HCT116 (cell line): ENCODE measurements around the gene NOX3. TPM values are rescaled to one million over a fixed set of nuclear protein-coding genes. Genes with fewer than 3 reads are reported as not detected.

Source experiments
- ATAC-seq: fragments of 200-7000 bp; cut with Tn5 transposase; 2 replicates; pipeline ENCODE4 v1.9.1; 2020; ENCODE audit warnings: mild to moderate bottlenecking, moderate library complexity
- BruUV-seq: library from RNA; stranded (reverse); fragments of 400-500 nt; replicated peaks from 2 replicates; lab custom pipeline; 2021; lab: Mats Ljungman, UMichigan
- CTCF ChIA-PET: fragments of 300-600 bp; sonication (Branson Sonifier 250); formaldehyde crosslinking; loops from one replicate; lab custom pipeline; 2021; ENCODE audit warnings: antibody characterized with exemption; lab: Charles Lee
- POLR2A ChIA-PET: fragments of 300-600, 350-600 bp; sonication (Branson Sonifier 250); formaldehyde crosslinking; loops from one replicate; lab custom pipeline; 2021; ENCODE audit warnings: antibody characterized with exemption; lab: Charles Lee
- RAD21 ChIA-PET, 2 experiments: fragments of 300-600 bp; sonication (Branson Sonifier 250); formaldehyde crosslinking; loops; one replicate each; lab custom pipeline; 2023; ENCODE audit warnings: low total read pairs in 2 of 2; ENCODE audit not compliant: uncharacterized antibody in 2 of 2, unreplicated experiment in 2 of 2, low non-redundant PET in 1 of 2; lab: Charles Lee
- DNase-seq: peaks from one replicate; pipeline ENCODE4 v3.0.0-alpha.2; 2010; ENCODE audit warnings: low read depth, low spot score
- H2AFZ ChIP-seq: fragments of 200-600 bp; shearing (Covaris generic), sonication (generic); 2 replicates; pipeline ENCODE4 v1.6.1; 2017; ENCODE audit warnings: low read depth, mixed run types, mixed read lengths, antibody characterized with exemption, low read length; ENCODE audit not compliant: poor library complexity, severe bottlenecking
- H3K27ac ChIP-seq: 2 replicates; pipeline ENCODE4 v1.5.1; 2012; ENCODE audit warnings: low read depth, low read length
- H3K27me3 ChIP-seq: fragments of 200-600 bp; sonication (generic); 2 replicates; pipeline ENCODE4 v1.6.1; 2016; ENCODE audit warnings: mixed run types, low read length, mixed read lengths; ENCODE audit not compliant: insufficient read depth
- H3K36me3 ChIP-seq, 2 experiments: fragments of 200-500 bp in 1 of 2; fragments of 200-600 bp in 1 of 2; sonication (Bioruptor generic) in 1 of 2; sonication (generic) in 1 of 2; 2 replicates each; pipeline versions ENCODE4 v1.5.1 to v1.6.1; 2014 to 2016; ENCODE audit warnings: low read length in 2 of 2, inconsistent platforms in 1 of 2, mixed read lengths in 1 of 2, mixed run types in 1 of 2; ENCODE audit not compliant: insufficient read depth in 2 of 2, control insufficient read depth in 1 of 2
- H3K4me1 ChIP-seq, 2 experiments: fragments of 200-600 bp in 1 of 2; sonication (generic) in 1 of 2; 2 replicates each; pipeline versions ENCODE4 v1.5.1 to v1.6.1; 2012 to 2017; ENCODE audit warnings: low read length in 2 of 2, inconsistent platforms in 1 of 2, mild to moderate bottlenecking in 1 of 2, mixed read lengths in 1 of 2, mixed run types in 1 of 2, moderate library complexity in 1 of 2; ENCODE audit not compliant: insufficient read depth in 2 of 2, control insufficient read depth in 1 of 2
- H3K4me2 ChIP-seq: fragments of 200-600 bp; sonication (generic); 2 replicates; pipeline ENCODE4 v1.6.1; 2017; ENCODE audit warnings: mixed run types, low read length, mixed read lengths
- H3K4me3 ChIP-seq, 2 experiments: fragments of 200-600 bp in 1 of 2; sonication (generic) in 1 of 2; replicated peaks in 1 of 2; 2 replicates each; pipeline ENCODE4 v1.5.1; 2011 to 2016; ENCODE audit warnings: low read length in 2 of 2, control low read depth in 1 of 2, low read depth in 1 of 2, mild to moderate bottlenecking in 1 of 2, mixed read lengths in 1 of 2, mixed run types in 1 of 2
- H3K79me2 ChIP-seq: fragments of 200-600 bp; sonication (generic); 2 replicates; pipeline ENCODE4 v1.6.1; 2017; ENCODE audit warnings: mild to moderate bottlenecking, mixed run types, low read length, moderate library complexity, mixed read lengths; ENCODE audit not compliant: insufficient read depth
- H3K9ac ChIP-seq: fragments of 200-600 bp; sonication (generic); 2 replicates; pipeline ENCODE4 v1.6.1; 2016; ENCODE audit warnings: low read length, mixed read lengths
- H3K9me2 ChIP-seq: fragments of 200-600 bp; sonication (generic), shearing (Covaris generic); 2 replicates; pipeline ENCODE4 v1.6.1; 2017; ENCODE audit warnings: mixed run types, mild to moderate bottlenecking, moderate library complexity; ENCODE audit not compliant: insufficient read depth
- H3K9me3 ChIP-seq, 2 experiments: fragments of 200-500 bp in 1 of 2; fragments of 200-600 bp in 1 of 2; sonication (Bioruptor generic) in 1 of 2; sonication (generic) in 1 of 2; 2 replicates each; pipeline ENCODE4 v1.6.1; 2014 to 2017; ENCODE audit warnings: low read length in 2 of 2, mixed read lengths in 2 of 2, inconsistent platforms in 1 of 2, low read depth in 1 of 2, mild to moderate bottlenecking in 1 of 2, mixed run types in 1 of 2, moderate library complexity in 1 of 2; ENCODE audit not compliant: control insufficient read depth in 1 of 2, insufficient read depth in 1 of 2
- H4K20me1 ChIP-seq: fragments of 200-600 bp; sonication (generic), shearing (Covaris generic); 2 replicates; pipeline ENCODE4 v1.6.1; 2017; ENCODE audit warnings: mixed run types, mild to moderate bottlenecking, moderate library complexity; ENCODE audit not compliant: insufficient read depth
- CTCF ChIP-seq, 3 experiments: fragments of 200-600 bp in 1 of 3; sonication (generic) in 1 of 3; IDR thresholded peaks in 2 of 3; conservative IDR thresholded peaks in 1 of 3; 2 replicates each; pipeline ENCODE4 v1.5.1; 2012 to 2017; ENCODE audit warnings: low read depth in 2 of 3, low read length in 2 of 3, antibody characterized with exemption in 1 of 3, borderline replicate concordance in 1 of 3, control low read depth in 1 of 3, mild to moderate bottlenecking in 1 of 3, mixed read lengths in 1 of 3, mixed run types in 1 of 3, moderate library complexity in 1 of 3; ENCODE audit not compliant: insufficient read depth in 1 of 3
- EGR1 ChIP-seq: IDR thresholded peaks from 2 replicates; pipeline ENCODE4 v1.6.1; 2012; ENCODE audit warnings: low read depth
- JUND ChIP-seq: IDR thresholded peaks from 2 replicates; pipeline ENCODE4 v1.6.1; 2012
- MAX ChIP-seq: IDR thresholded peaks from 2 replicates; pipeline ENCODE4 v1.6.1; 2012
- RAD21 ChIP-seq: IDR thresholded peaks from 2 replicates; pipeline ENCODE4 v1.6.1; 2012; ENCODE audit warnings: low read depth, mild to moderate bottlenecking
- REST ChIP-seq: IDR thresholded peaks from 2 replicates; pipeline ENCODE4 v1.6.1; 2012; ENCODE audit warnings: low read depth
- SP1 ChIP-seq: IDR thresholded peaks from 2 replicates; pipeline ENCODE4 v1.6.1; 2012; ENCODE audit warnings: low read depth
- TCF7L2 ChIP-seq: IDR thresholded peaks from 2 replicates; pipeline ENCODE4 v1.7.0; 2011; ENCODE audit warnings: borderline replicate concordance, inconsistent platforms; ENCODE audit not compliant: insufficient read depth, insufficient read length; ENCODE audit errors: extremely low read depth
- YY1 ChIP-seq: IDR thresholded peaks from 2 replicates; pipeline ENCODE4 v1.6.1; 2011; ENCODE audit warnings: low read length, low read depth, moderate library complexity, mild to moderate bottlenecking; ENCODE audit not compliant: insufficient replicate concordance; ENCODE audit errors: extremely low read depth
- ZBTB33 ChIP-seq: IDR thresholded peaks from 2 replicates; pipeline ENCODE4 v1.6.1; 2011; ENCODE audit warnings: mild to moderate bottlenecking, low read length, moderate library complexity; ENCODE audit not compliant: insufficient replicate concordance; ENCODE audit errors: extremely low read depth
- intact Hi-C: fragments of 100-400 bp; cut with micrococcal nuclease; formaldehyde crosslinking; loops from 2 replicates; pipeline ENCODE4 v1.10.0; 2022
- total RNA-seq: library from RNA; stranded (reverse); gene quantifications from one replicate; pipeline ENCODE4 v1.2.1, GENCODE V29; 2021; ENCODE audit not compliant: unreplicated experiment

NOX3 gene
- total RNA-seq, 1 experiment from 2014 or later: not detected

GRCh38 chr6:155440398-155441111 lies 15.1 kb downstream of the NOX3 start:
- Histone ChIP-seq H3K9me3 (no peaks in the 10 kb centered on the region), H3K27me3 (no peaks in the 10 kb centered on the region), H3K4me3 (no peak overlapping the region), H3K79me2 (no peaks in the 10 kb centered on the region), H4K20me1 (no peaks in the 10 kb centered on the region), H3K9ac (no peak overlapping the region), H3K36me3 (no peaks in the 10 kb centered on the region), H3K4me1 (peaks cover 0 to 8% of the 10 kb centered on the region in 2 experiments; a peak in 2 of 4 replicates), H3K27ac (no peak overlapping the region), H3K9me2 (no peaks in the 10 kb centered on the region), H3K4me2 (no peak overlapping the region), H2AFZ (no peak overlapping the region)
- intact Hi-C loops: no loop called here
- POLR2A ChIA-PET: no interaction called here
- no peak for DNase-seq
- no TSS peak for BruUV-seq
- CTCF ChIA-PET: no interaction called here
- TF ChIP-seq JUND (no peak), RAD21 (no peak), YY1 (no peak)
- no peak for ATAC-seq
- RAD21 ChIA-PET: no interaction called here

GRCh38 chr6:155439376-155439775 lies 16.3 kb downstream of the NOX3 start:
- Histone ChIP-seq H3K4me3 (no peak overlapping the region), H3K9ac (no peak overlapping the region), H3K27ac (no peak overlapping the region), H3K27me3 (no peaks in the 10 kb centered on the region), H2AFZ (no peak overlapping the region), H3K4me2 (no peak overlapping the region), H3K36me3 (no peaks in the 10 kb centered on the region), H3K9me3 (no peaks in the 10 kb centered on the region), H4K20me1 (no peaks in the 10 kb centered on the region), H3K4me1 (peaks cover 0 to 5% of the 10 kb centered on the region in 2 experiments; a peak in 2 of 4 replicates), H3K79me2 (no peaks in the 10 kb centered on the region), H3K9me2 (no peaks in the 10 kb centered on the region)
- ChIA-PET POLR2A (no interaction called here), RAD21 (no interaction called here), CTCF (no interaction called here)
- ATAC-seq: no peak
- intact Hi-C loops: no loop called here
- DNase-seq: no peak
- no TSS peak for BruUV-seq
- TF ChIP-seq CTCF (IDR thresholded peaks at IDR 0.05 in 2 of 3, conservative IDR thresholded peaks at IDR 0.05 in 1 of 3; ENCODE audit: borderline replicate concordance in 1 of 3, insufficient read depth in 1 of 3, low read depth in 2 of 3, low read length in 2 of 3) (no peak), JUND (no peak), MAX (no peak), SP1 (no peak), ZBTB33 (no peak), TCF7L2 (no peak), EGR1 (no peak), REST (no peak)
